Fibroblast of pulmonary artery (primary cell): Measurements from ENCODE around the gene ZNF334.

ENCODE experiments used
- DNase-seq: peaks from one replicate; pipeline ENCODE4 v3.0.0-alpha.2; 2010; ENCODE audit warnings: low read depth
- H3K4me3 ChIP-seq: replicated peaks from 2 replicates; pipeline ENCODE4 v1.5.1; 2011; ENCODE audit warnings: low read depth, mild to moderate bottlenecking, control low read depth, low read length, moderate library complexity
- TF ChIP-seq, protein P1 (sequence below): IDR thresholded peaks from 2 replicates; pipeline ENCODE4 v1.5.1; 2011; ENCODE audit warnings: mild to moderate bottlenecking, control low read depth, low read length, inconsistent platforms; ENCODE audit errors: missing control alignments

ZNF334 gene

DNA sequence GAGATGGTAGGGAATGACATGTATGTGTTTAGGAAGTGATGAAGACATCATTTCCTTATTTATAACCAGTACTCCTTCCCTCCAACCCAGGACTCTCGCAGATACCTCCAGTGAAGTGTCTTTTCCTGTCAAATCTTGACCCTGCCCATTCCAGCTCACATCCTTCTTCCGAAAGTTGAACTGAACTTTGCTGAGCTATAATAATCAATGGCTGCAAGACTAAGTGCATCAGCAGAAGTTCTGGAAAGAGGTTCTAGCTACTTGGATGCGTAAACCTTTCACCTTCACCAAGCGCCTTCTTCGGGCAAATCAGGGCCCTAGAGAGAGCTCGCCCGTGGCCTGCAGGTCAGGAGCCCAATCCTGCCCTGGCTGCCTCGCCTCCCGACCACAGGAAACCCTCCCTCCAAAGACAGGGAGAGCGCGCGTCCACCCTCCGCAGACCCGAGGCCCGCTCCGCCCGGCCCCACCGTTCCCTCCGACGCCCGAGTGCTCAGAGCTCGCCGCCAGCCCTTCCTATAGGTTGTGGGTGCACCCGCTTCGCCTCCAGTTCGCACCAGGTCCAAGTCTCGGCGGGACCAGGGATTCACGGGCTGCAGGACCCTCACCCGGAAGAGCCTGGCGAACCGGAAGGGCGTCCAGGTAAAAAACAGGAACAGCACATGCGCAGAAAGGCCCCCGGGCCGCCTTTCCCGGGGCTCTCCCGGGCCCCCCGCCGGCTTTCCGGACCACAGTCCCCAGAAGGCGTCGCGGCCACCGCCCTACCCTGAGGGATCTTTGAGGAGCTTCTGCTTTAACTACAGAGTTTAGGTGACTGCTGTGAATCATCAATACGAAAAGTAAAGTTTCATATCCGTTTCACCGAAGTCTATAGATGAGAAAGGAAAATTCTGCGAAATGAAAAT, at the start of gene ZNF334:
Gene ZNF334, minus strand, starts transcription at position 617 of the 902 bp plus-strand sequence. CDS start 1,457 bp downstream, outside the sequence.
- TF ChIP-seq, protein P1, sequence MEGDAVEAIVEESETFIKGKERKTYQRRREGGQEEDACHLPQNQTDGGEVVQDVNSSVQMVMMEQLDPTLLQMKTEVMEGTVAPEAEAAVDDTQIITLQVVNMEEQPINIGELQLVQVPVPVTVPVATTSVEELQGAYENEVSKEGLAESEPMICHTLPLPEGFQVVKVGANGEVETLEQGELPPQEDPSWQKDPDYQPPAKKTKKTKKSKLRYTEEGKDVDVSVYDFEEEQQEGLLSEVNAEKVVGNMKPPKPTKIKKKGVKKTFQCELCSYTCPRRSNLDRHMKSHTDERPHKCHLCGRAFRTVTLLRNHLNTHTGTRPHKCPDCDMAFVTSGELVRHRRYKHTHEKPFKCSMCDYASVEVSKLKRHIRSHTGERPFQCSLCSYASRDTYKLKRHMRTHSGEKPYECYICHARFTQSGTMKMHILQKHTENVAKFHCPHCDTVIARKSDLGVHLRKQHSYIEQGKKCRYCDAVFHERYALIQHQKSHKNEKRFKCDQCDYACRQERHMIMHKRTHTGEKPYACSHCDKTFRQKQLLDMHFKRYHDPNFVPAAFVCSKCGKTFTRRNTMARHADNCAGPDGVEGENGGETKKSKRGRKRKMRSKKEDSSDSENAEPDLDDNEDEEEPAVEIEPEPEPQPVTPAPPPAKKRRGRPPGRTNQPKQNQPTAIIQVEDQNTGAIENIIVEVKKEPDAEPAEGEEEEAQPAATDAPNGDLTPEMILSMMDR = no peak
- DNase-seq = peak; percentile 35
- H3K4me3 ChIP-seq = peak within 1 kb of the TSS; percentile 67

DNA sequence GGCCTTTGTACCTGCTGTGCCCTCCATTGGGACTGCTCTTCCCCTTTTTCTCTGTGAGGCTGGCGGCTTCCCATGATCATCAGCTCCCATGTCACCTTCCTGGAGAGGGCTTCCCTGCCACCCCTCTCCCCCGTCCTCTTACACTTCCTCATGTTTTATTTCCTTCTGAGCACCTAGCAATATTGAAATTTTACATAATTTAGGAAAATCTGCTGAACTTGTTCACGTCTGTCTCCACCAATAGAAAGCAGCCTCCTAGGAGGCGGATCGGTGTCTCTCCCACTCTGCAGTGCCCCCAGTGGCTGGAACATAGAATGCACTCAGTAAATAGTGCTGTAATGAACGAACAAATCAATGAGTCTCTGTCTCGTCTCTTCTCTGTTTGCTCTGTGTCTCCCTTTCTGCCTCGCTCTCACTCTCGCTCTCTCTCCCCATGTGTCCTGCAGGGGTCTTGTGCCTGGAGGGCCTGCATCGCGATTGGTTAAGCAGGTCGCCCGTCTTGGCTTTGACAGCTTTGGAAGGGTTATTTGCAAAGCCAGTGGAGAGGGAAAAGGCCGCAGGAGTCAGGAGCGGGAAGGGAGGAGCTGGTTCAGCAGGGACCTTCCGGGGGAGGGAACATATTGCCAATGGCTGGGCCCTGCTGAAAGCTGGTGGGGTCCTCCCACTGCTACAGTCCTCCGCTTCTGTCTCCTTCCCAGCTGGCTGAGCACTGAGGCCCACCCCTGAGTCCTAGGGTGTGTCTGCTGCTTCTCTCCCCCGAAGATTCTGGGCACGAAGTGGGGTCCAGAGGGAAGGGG, 49.2 kb upstream of the ZNF334 start:
- peak overlapping the region; percentile 20 for H3K4me3 ChIP-seq

DNA sequence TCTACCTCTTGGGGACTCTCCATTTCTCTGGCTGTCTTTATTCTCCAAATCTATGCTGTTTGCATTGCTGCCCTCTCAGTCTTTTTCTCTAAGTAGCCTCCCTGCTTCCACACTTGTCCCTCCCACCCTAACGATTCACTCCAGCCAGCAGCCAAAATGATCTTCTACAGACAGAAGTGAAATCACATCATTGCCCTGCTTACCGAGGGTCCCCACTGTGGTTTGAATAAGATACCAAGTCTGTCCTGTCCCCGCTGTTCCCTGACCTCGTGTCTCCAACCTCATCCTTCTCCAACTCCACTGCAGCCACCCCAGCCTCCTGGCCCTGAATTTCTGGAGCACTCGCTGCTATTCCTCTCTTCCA, 48.6 kb upstream of the ZNF334 start:
- TF ChIP-seq, protein P1 = no peak
- H3K4me3 ChIP-seq = no peak overlapping the region
- no peak for DNase-seq

More for the DNA sequence above, 49.2 kb upstream of the ZNF334 start:
- TF ChIP-seq, protein P1 = peak; percentile 85
- peak; percentile 63 for DNase-seq

DNA sequence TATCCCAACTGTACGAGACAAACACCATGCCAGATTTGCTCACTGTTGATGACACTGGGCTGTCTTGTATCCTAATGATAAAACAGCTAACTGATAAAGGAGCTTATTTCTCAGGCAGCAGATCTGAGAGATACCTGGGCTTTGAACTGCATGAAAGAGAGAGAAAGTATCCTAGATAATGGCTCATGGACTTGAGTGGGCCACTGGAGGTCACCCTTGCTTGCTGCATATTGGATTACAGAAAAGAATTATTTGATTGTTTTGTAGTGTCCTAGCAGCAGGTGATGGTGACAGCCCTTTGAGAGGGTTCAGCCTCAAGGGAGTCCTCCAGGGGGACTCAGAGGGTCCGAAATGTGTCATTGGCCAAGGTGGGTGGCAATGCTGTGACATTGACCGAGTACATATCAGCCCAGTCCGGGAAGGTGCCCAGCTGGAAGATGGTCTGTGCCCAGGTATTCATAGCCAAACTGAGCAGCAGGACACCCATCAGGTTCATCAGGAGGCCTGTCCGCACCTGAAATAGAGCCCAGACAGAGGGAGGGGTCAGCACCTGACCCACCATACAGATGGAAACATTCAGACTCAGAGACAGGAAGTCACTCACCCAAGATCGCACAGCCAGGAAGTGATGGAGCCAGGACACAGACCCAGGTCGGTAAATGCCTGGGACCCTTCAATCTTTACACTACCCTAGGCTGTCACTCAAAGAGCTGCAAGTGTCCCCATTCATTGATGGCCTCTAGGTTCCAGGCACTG, 46.5 kb upstream of the ZNF334 start:
- H3K4me3 ChIP-seq = no peak overlapping the region
- no peak for DNase-seq
- TF ChIP-seq, protein P1 = no peak

DNA sequence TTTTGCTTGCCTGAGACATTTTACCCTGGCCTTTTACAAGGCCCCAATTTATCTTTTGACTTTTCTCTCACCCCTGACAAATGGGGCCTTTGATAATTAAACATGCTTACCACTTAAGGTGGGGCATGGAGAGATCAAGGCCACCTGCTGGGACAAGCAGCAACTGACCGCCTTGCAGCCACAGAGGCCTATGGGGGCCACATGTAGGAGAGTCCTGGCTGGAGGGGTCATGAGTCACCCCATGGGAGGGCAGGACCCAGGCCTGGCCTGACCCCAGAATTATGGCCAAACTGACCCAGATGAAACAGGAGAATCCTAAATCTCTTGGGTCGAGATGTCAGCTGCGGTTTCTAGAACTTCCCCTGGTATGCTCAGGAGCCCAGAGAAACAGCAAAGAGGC, 45.6 kb upstream of the ZNF334 start:
- TF ChIP-seq, protein P1 = no peak
- DNase-seq = no peak
- no peak overlapping the region for H3K4me3 ChIP-seq

DNA sequence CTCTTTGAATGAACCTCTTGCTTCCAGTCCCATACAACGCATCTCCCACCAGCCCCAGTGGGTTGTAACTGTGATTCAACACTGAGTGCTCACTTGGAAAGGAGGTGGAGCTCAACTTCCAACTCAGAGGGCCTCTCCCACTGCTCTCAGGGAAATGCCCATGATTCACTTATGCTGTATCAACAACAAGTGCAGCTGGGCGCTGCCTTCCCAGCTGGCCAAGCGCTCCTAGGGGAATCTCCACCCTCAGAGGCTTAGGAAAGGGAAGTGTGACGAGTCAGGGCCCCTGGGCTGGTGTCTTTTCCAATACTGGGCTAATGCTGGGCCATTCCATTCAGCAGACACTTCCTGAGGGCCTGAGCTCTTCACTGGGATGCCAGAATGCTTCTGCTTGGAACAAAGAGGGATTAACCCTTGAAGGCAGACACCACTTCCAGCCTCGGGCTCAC, 45.2 kb upstream of the ZNF334 start:
- TF ChIP-seq, protein P1 = no peak
- H3K4me3 ChIP-seq = no peak overlapping the region
- DNase-seq = peak; percentile 76
